H1 (cell line): ENCODE measurements around the gene SDF2. TPM values are rescaled to one million over a fixed set of nuclear protein-coding genes. Genes with fewer than 3 reads are reported as not detected.
"Not testable (repeated sequence)": the region's sequence is repeated elsewhere in the genome, so short reads cannot be mapped to it uniquely, and the experiment has no call there.

ENCODE experiments used
- CTCF ChIA-PET: fragments of 300-600 bp; sonication (Branson Sonifier 250); formaldehyde crosslinking; loops from one replicate; lab custom pipeline; 2021; ENCODE audit not compliant: partially characterized antibody; lab: Charles Lee
- POLR2A ChIA-PET: fragments of 300-600 bp; sonication (Branson Sonifier 250); formaldehyde crosslinking; loops from one replicate; lab custom pipeline; 2021; ENCODE audit warnings: inconsistent platforms; ENCODE audit not compliant: partially characterized antibody; lab: Charles Lee
- DNase-seq, 2 experiments: peaks; one replicate each; pipeline versions ENCODE4 v3.0.0 to v3.0.0-alpha.2; 2010 to 2022; ENCODE audit warnings: low spot score in 2 of 2, low read depth in 1 of 2, mixed read lengths in 1 of 2
- FAIRE-seq: peaks from 2 replicates; lab custom pipeline; 2011; peaks lifted over from hg19 to GRCh38; lab: Jason Lieb, UNC
- H2AFZ ChIP-seq: 2 replicates; pipeline ENCODE4 v1.8.1; 2012; ENCODE audit warnings: low read length, inconsistent platforms
- H2AK5ac ChIP-seq: 2 replicates; pipeline ENCODE4 v1.6.1; 2013; ENCODE audit warnings: low read depth, low read length
- H2BK120ac ChIP-seq: replicated peaks from 2 replicates; pipeline ENCODE3; 2013; ENCODE audit warnings: low read depth, low read length, inconsistent platforms
- H2BK12ac ChIP-seq: 2 replicates; pipeline ENCODE4 v1.6.1; 2013; ENCODE audit warnings: low read depth, low read length
- H2BK15ac ChIP-seq: 2 replicates; pipeline ENCODE4 v1.6.1; 2013; ENCODE audit warnings: low read length
- H2BK20ac ChIP-seq: 2 replicates; pipeline ENCODE4 v1.6.1; 2013; ENCODE audit warnings: low read length
- H2BK5ac ChIP-seq: 2 replicates; pipeline ENCODE4 v1.6.1; 2013; ENCODE audit warnings: low read depth, low read length
- H3K14ac ChIP-seq: 2 replicates; pipeline ENCODE4 v1.6.1; 2013; ENCODE audit warnings: inconsistent platforms; ENCODE audit not compliant: insufficient read length
- H3K18ac ChIP-seq: 2 replicates; pipeline ENCODE4 v1.6.1; 2013; ENCODE audit warnings: low read length; ENCODE audit errors: extremely low read depth
- H3K23ac ChIP-seq: 2 replicates; pipeline ENCODE4 v1.6.1; 2013; ENCODE audit warnings: inconsistent platforms; ENCODE audit not compliant: insufficient read length
- H3K23me2 ChIP-seq: 2 replicates; pipeline ENCODE4 v1.6.1; 2013; ENCODE audit warnings: low read depth, low read length
- H3K27ac ChIP-seq: 2 replicates; pipeline ENCODE4 v1.6.1; 2011; ENCODE audit warnings: low read depth, low read length, inconsistent platforms
- H3K27me3 ChIP-seq, 4 experiments: replicated peaks in 1 of 4; 1 replicate in 1 of 4; 2 replicates in 3 of 4; pipeline versions ENCODE4 v1.6.1 to v1.8.1; 2011 to 2013; ENCODE audit warnings: low read length in 3 of 4, mild to moderate bottlenecking in 3 of 4, inconsistent platforms in 2 of 4, mixed read lengths in 2 of 4, moderate library complexity in 1 of 4; ENCODE audit not compliant: control insufficient read depth in 3 of 4, insufficient read depth in 3 of 4; ENCODE audit errors: extremely low read depth in 1 of 4
- H3K36me3 ChIP-seq, 4 experiments: 2 replicates each; pipeline versions ENCODE4 v1.6.1 to v1.8.1; 2011 to 2013; ENCODE audit warnings: mild to moderate bottlenecking in 4 of 4, low read length in 3 of 4, moderate library complexity in 2 of 4, control low read depth in 1 of 4, inconsistent platforms in 1 of 4; ENCODE audit not compliant: insufficient read depth in 4 of 4, control insufficient read depth in 2 of 4
- H3K4ac ChIP-seq: replicated peaks from 2 replicates; pipeline ENCODE3; 2013; ENCODE audit warnings: low read length, low read depth, mixed read lengths, inconsistent platforms; ENCODE audit not compliant: insufficient read length
- H3K4me1 ChIP-seq, 4 experiments: replicated peaks in 1 of 4; 1 replicate in 1 of 4; 2 replicates in 3 of 4; pipeline versions ENCODE4 v1.6.1 to v1.8.1; 2011 to 2013; ENCODE audit warnings: low read length in 3 of 4, inconsistent platforms in 2 of 4, mixed read lengths in 1 of 4; ENCODE audit not compliant: insufficient read depth in 4 of 4, control insufficient read depth in 3 of 4
- H3K4me2 ChIP-seq, 2 experiments: 2 replicates each; pipeline versions ENCODE4 v1.6.1 to v1.8.1; 2011 to 2013; ENCODE audit warnings: low read depth in 2 of 2, low read length in 2 of 2, control low read depth in 1 of 2, inconsistent platforms in 1 of 2, mild to moderate bottlenecking in 1 of 2; ENCODE audit not compliant: insufficient read depth in 1 of 2
- H3K4me3 ChIP-seq, 4 experiments: fragments of 200-600, 300-600 bp in 1 of 4; sonication (generic), shearing (Covaris generic), sonication (Bioruptor Twin) in 1 of 4; 2 replicates each; pipeline versions ENCODE4 v1.5.1 to v1.8.1; 2011 to 2016; ENCODE audit warnings: low read length in 4 of 4, low read depth in 3 of 4, control low read depth in 2 of 4, inconsistent platforms in 2 of 4, mild to moderate bottlenecking in 2 of 4, mixed read lengths in 1 of 4, moderate library complexity in 1 of 4; ENCODE audit not compliant: insufficient read depth in 2 of 4; ENCODE audit errors: extremely low read depth in 1 of 4
- H3K56ac ChIP-seq: replicated peaks from 2 replicates; pipeline ENCODE3; 2013; ENCODE audit warnings: low read depth, mild to moderate bottlenecking, mixed read lengths, low read length, inconsistent platforms; ENCODE audit not compliant: insufficient read length
- H3K79me1 ChIP-seq: 2 replicates; pipeline ENCODE4 v1.6.1; 2013; ENCODE audit warnings: low read depth, low read length, control low read depth
- H3K79me2 ChIP-seq, 2 experiments: 2 replicates each; pipeline versions ENCODE4 v1.6.1 to v1.8.1; 2012 to 2013; ENCODE audit warnings: low read length in 2 of 2, mild to moderate bottlenecking in 2 of 2, inconsistent platforms in 1 of 2; ENCODE audit not compliant: insufficient read depth in 2 of 2, control insufficient read depth in 1 of 2
- H3K9ac ChIP-seq, 4 experiments: replicated peaks in 1 of 4; 1 replicate in 1 of 4; 2 replicates in 3 of 4; pipeline versions ENCODE4 v1.6.1 to v1.8.1; 2011 to 2013; ENCODE audit warnings: low read depth in 3 of 4, low read length in 3 of 4, control low read depth in 2 of 4, mild to moderate bottlenecking in 2 of 4, moderate library complexity in 2 of 4, inconsistent platforms in 1 of 4; ENCODE audit errors: extremely low read depth in 1 of 4
- H3K9me3 ChIP-seq, 2 experiments: 2 replicates each; pipeline versions ENCODE4 v1.6.1 to v1.8.1; 2012 to 2013; ENCODE audit warnings: mild to moderate bottlenecking in 2 of 2, moderate library complexity in 2 of 2, control low read depth in 1 of 2, inconsistent platforms in 1 of 2, low read depth in 1 of 2, low read length in 1 of 2, mixed read lengths in 1 of 2; ENCODE audit not compliant: insufficient read depth in 2 of 2
- H4K20me1 ChIP-seq, 2 experiments: replicated peaks in 1 of 2; 2 replicates each; pipeline versions ENCODE3 to v1.8.1; 2011 to 2013; ENCODE audit warnings: inconsistent platforms in 2 of 2, low read length in 2 of 2, mild to moderate bottlenecking in 1 of 2; ENCODE audit not compliant: insufficient read depth in 2 of 2, control insufficient read depth in 1 of 2
- H4K5ac ChIP-seq: 2 replicates; pipeline ENCODE4 v1.6.1; 2013; ENCODE audit warnings: low read length, low read depth, mixed read lengths, inconsistent platforms; ENCODE audit not compliant: insufficient read length
- H4K8ac ChIP-seq: 2 replicates; pipeline ENCODE4 v1.8.0; 2013; ENCODE audit warnings: mild to moderate bottlenecking, moderate library complexity, low read length, inconsistent platforms; ENCODE audit not compliant: insufficient read depth; ENCODE audit errors: extremely low read depth
- H4K91ac ChIP-seq: replicated peaks from 2 replicates; pipeline ENCODE3; 2013; ENCODE audit warnings: low read length, mixed read lengths, inconsistent platforms; ENCODE audit not compliant: insufficient read length
- WGBS, 2 experiments: shearing (Covaris generic) in 1 of 2; methylation state at CpG; one replicate each; pipeline versions ENCODE4 v1.1.6 to v1.1.7; 2013 to 2015; ENCODE audit warnings: low lambda C conversion rate in 2 of 2, mixed read lengths in 2 of 2, inconsistent platforms in 1 of 2, low coverage in 1 of 2, missing lambda C conversion rate in 1 of 2; ENCODE audit not compliant: insufficient replicate concordance in 2 of 2, insufficient coverage in 1 of 2, insufficient read length in 1 of 2; ENCODE audit errors: extremely low coverage in 1 of 2, missing lambda C conversion rate in 1 of 2; 5-methylcytosine and 5-hydroxymethylcytosine counted together
- polyA plus RNA-seq, 7 experiments: library from polyadenylated mRNA; depleted of rRNA in 3 of 7; stranded (reverse) in 5 of 7; unstranded in 2 of 7; fragments of >200 nt in 5 of 7; fragments of 200-250 nt in 2 of 7; gene quantifications; 1 replicate in 5 of 7; 2 replicates in 1 of 7; 4 replicates in 1 of 7; pipeline versions ENCODE4 v1.2.1 to v1.2.3, GENCODE V29; 2011 to 2013; ENCODE audit warnings: missing spikeins in 2 of 7, mixed read lengths in 2 of 7
- total RNA-seq: library from RNA; stranded (reverse); fragmentation: NEBNext Ultra II Directional; extraction: Animal tissue kit (Norgen Biotek cat#: 25700); gene quantifications from 2 replicates; pipeline ENCODE4 v1.2.1, GENCODE V29; 2021

Gene SDF2
- total and polyA plus RNA-seq, 2 of the 8 experiments (the other 6 are each of a cell fraction or from before 2014, with no cell fraction given): 44.8 to 65.4 TPM

DNA sequence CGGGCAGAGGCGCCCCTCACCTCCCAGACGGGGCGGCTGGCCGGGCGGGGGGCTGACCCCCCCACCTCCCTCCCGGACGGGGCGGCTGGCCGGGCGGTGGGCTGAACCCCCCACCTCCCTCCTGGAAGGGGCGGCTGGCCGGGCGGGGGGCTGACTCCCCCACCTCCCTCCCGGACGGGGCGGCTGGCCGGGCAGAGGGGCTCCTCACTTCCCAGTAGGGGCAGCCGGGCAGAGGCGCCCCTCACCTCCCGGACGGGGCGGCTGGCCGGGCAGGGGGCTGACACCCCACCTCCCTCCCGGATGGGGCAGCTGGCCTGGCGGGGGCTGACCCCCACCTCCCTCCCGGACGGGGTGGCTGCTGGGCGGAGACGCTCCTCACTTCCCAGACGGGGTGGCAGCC lies 57.7 kb downstream of the SDF2 start:
- H3K9me3 ChIP-seq, H2AK5ac ChIP-seq, H3K9ac ChIP-seq, H3K79me2 ChIP-seq, H3K23me2 ChIP-seq, H2AFZ ChIP-seq, H3K79me1 ChIP-seq, H2BK120ac ChIP-seq, H4K5ac ChIP-seq, DNase-seq, H3K4me3 ChIP-seq, H4K91ac ChIP-seq, H4K20me1 ChIP-seq, H4K8ac ChIP-seq, H3K56ac ChIP-seq, H2BK5ac ChIP-seq, H3K27ac ChIP-seq, H2BK12ac ChIP-seq, FAIRE-seq, H2BK20ac ChIP-seq, H3K36me3 ChIP-seq, H3K18ac ChIP-seq, H2BK15ac ChIP-seq, H3K4me2 ChIP-seq, H3K4ac ChIP-seq, H3K27me3 ChIP-seq, H3K23ac ChIP-seq, H3K14ac ChIP-seq, H3K4me1 ChIP-seq: not testable (repeated sequence)
- ChIA-PET POLR2A (interaction anchor here (1.0 kb wide), 1 partner anchor 17 kb away, joined by 3 read pairs; no protein-coding TSS in a partner anchor), CTCF (interaction anchor here (0.6 kb wide), 1 partner anchor 15 kb away, joined by 3 read pairs; no protein-coding TSS in a partner anchor)
- no CpG with 5 or more reads among the region's 31 CpGs for WGBS, 2 experiments
